GM12865 (cell line): Measurements from ENCODE around the gene UGT1A7.

Experiments
- DNase-seq: peaks from one replicate; pipeline ENCODE4 v3.0.0; 2010; ENCODE audit warnings: low read depth
- H3K4me3 ChIP-seq: 2 replicates; pipeline ENCODE4 v1.5.1; 2011; ENCODE audit warnings: mild to moderate bottlenecking, low read depth, low read length, control low read depth
- CTCF ChIP-seq: IDR thresholded peaks from 2 replicates; pipeline ENCODE4 v1.5.1; 2011; ENCODE audit warnings: low read length, control low read depth, low read depth, inconsistent platforms; ENCODE audit not compliant: insufficient read depth; ENCODE audit errors: missing control alignments

The UGT1A7 gene

GRCh38 chr2:233817361-233817911, 135.7 kb downstream of the UGT1A7 start:
- no peak for TF ChIP-seq CTCF

GRCh38 chr2:233817995-233818638, 136.4 kb downstream of the UGT1A7 start:
- DNase-seq, result no peak
- no peak for TF ChIP-seq CTCF
- no peak overlapping the region for H3K4me3 ChIP-seq

More at GRCh38 chr2:233817361-233817911, 135.7 kb downstream of the UGT1A7 start:
- DNase-seq, result no peak
- H3K4me3 ChIP-seq, result no peak overlapping the region

GRCh38 chr2:233818639-233819621, 137.2 kb downstream of the UGT1A7 start:
- DNase-seq, result no peak
- no peak overlapping the region for H3K4me3 ChIP-seq
- no peak for TF ChIP-seq CTCF

GRCh38 chr2:233819884-233820773, 138.4 kb downstream of the UGT1A7 start:
- TF ChIP-seq CTCF, result no peak
- DNase-seq, result no peak
- H3K4me3 ChIP-seq, result no peak overlapping the region

- no peak overlapping the region for H3K4me3 ChIP-seq
- DNase-seq, result no peak
- no peak for TF ChIP-seq CTCF
Observed at GRCh38 chr2:233820774-233821105, 139.0 kb downstream of the UGT1A7 start.

GRCh38 chr2:233821196-233821595, 139.5 kb downstream of the UGT1A7 start:
- no peak for TF ChIP-seq CTCF
- no peak for DNase-seq

More at GRCh38 chr2:233821196-233821595, 139.5 kb downstream of the UGT1A7 start:
- no peak overlapping the region for H3K4me3 ChIP-seq
